ENCODE data around the gene PPP6C. TPM values are rescaled to one million over a fixed set of nuclear protein-coding genes. Genes with fewer than 3 reads are reported as not detected.
"Not testable (repeated sequence)": the region's sequence is repeated elsewhere in the genome, so short reads cannot be mapped to it uniquely, and the experiment has no call there.

The PPP6C gene
- total and polyA plus RNA-seq, 2 experiments from 2014 or later, result 31.9 to 46.4 TPM

DNA sequence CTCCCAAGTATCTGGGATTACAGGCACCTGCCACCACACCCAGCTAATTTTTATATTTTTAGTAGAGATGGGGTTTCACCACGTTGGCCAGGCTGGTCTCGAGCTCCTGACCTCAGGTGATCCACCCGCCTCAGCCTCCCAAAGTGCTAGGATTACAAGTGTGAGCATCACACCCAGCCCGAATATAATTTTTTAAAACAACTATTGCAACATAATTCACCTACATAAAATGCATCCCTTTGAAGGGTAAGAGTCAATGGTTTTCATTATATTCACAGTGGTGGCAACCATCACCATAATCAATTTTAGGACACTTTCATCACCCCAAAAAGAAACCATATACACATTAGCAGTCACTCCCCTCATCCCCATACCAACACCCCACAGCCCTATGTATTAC is 9.8 kb downstream of the PPP6C start:
- ATAC-seq; H3F3A ChIP-seq (replicated peaks; ENCODE audit: low read depth); H3K27ac ChIP-seq (ENCODE audit: low read depth); H3K27me3 ChIP-seq (ENCODE audit: insufficient read depth); H3K9me3 Mint-ChIP-seq; H3K36me3 Mint-ChIP-seq (ENCODE audit: low read depth); H3K4me1 ChIP-seq (ENCODE audit: insufficient read depth); H3K27me3 Mint-ChIP-seq (ENCODE audit: insufficient read depth, low read depth, poor library complexity); H3K27ac Mint-ChIP-seq; H3K4me2 ChIP-seq; H3K4me3 ChIP-seq; H2AFZ ChIP-seq; H3K9me2 ChIP-seq (ENCODE audit: insufficient read depth); DNase-seq (ENCODE audit: low spot score); H3K4me3 Mint-ChIP-seq; H3K36me3 ChIP-seq (ENCODE audit: insufficient read depth): not testable (repeated sequence)
- Histone ChIP-seq H4K20me1 (replicated peaks; ENCODE audit: insufficient read depth) (peaks cover 57% of the 10 kb centered on the region), H3K79me2 (replicated peaks; ENCODE audit: insufficient read depth) (peaks cover 100% of the 10 kb centered on the region)
- peaks cover 16% of the 10 kb centered on the region; the same call in 2 of the 3 replicates for H3K4me1 Mint-ChIP-seq

DNA sequence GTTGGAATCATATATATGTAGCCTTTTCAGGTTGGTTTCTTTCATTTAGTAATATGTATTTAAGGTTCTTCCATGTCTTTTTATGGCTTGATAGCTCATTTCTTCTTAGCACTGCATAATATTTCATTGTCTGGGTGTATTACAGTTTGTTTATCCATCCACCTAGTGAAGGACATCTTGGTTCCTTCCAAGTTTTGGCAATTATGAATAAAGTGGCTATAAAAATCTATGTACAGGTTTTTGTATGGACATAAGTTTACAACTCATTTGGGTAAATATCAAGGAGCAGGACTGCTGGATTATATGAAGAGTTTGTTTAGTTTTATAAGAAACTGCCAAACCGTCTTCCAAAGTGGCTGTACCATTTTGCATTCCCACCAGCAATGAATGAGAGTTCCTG is 11.7 kb downstream of the PPP6C start:
- Mint-ChIP-seq H3K4me1 (peaks cover 10% of the 10 kb centered on the region; the same call in 1 of the 3 replicates), H3K27ac (no peak overlapping the region), H3K4me3 (no peak overlapping the region), H3K27me3 (ENCODE audit: insufficient read depth, low read depth, poor library complexity) (peaks cover 6% of the 10 kb centered on the region), H3K36me3 (ENCODE audit: low read depth) (no peaks in the 10 kb centered on the region; the same call in 2 of the 3 replicates), H3K9me3 (no peaks in the 10 kb centered on the region)
- Histone ChIP-seq H3K4me2 (no peak overlapping the region), H4K20me1 (replicated peaks; ENCODE audit: insufficient read depth) (peaks cover 48% of the 10 kb centered on the region), H3F3A (replicated peaks; ENCODE audit: low read depth) (no peaks in the 10 kb centered on the region), H3K27ac (ENCODE audit: low read depth) (no peak overlapping the region), H3K36me3 (ENCODE audit: insufficient read depth) (no peaks in the 10 kb centered on the region), H3K27me3 (ENCODE audit: insufficient read depth) (no peaks in the 10 kb centered on the region), H2AFZ (no peak overlapping the region), H3K79me2 (replicated peaks; ENCODE audit: insufficient read depth) (peaks cover 100% of the 10 kb centered on the region), H3K4me1 (ENCODE audit: insufficient read depth) (no peaks in the 10 kb centered on the region; the same call in 1 of the 2 replicates), H3K4me3 (no peak overlapping the region), H3K9me2 (ENCODE audit: insufficient read depth) (no peaks in the 10 kb centered on the region)
- DNase-seq (ENCODE audit: low spot score) (no peak), ATAC-seq (no peak)
- TF ChIP-seq ZNF114 (CRISPR knock-in tag; IDR thresholded peaks at IDR 0.05), result no peak
- no peak for TF ChIP-seq POLR2AphosphoS5 (IDR thresholded peaks at IDR 0.05; ENCODE audit: low read depth)
- TF ChIP-seq, protein P1, sequence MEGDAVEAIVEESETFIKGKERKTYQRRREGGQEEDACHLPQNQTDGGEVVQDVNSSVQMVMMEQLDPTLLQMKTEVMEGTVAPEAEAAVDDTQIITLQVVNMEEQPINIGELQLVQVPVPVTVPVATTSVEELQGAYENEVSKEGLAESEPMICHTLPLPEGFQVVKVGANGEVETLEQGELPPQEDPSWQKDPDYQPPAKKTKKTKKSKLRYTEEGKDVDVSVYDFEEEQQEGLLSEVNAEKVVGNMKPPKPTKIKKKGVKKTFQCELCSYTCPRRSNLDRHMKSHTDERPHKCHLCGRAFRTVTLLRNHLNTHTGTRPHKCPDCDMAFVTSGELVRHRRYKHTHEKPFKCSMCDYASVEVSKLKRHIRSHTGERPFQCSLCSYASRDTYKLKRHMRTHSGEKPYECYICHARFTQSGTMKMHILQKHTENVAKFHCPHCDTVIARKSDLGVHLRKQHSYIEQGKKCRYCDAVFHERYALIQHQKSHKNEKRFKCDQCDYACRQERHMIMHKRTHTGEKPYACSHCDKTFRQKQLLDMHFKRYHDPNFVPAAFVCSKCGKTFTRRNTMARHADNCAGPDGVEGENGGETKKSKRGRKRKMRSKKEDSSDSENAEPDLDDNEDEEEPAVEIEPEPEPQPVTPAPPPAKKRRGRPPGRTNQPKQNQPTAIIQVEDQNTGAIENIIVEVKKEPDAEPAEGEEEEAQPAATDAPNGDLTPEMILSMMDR (conservative IDR thresholded peaks at IDR 0.05; ENCODE audit: low read depth in 2 of 2), result no peak
- TF ChIP-seq EZH2 (IDR thresholded peaks at IDR 0.05; ENCODE audit: low read depth, unreplicated experiment), result no peak
- TF ChIP-seq ZNF331 (CRISPR knock-in tag; IDR thresholded peaks at IDR 0.05; ENCODE audit: low read depth), result no peak
- TF ChIP-seq, protein P2, sequence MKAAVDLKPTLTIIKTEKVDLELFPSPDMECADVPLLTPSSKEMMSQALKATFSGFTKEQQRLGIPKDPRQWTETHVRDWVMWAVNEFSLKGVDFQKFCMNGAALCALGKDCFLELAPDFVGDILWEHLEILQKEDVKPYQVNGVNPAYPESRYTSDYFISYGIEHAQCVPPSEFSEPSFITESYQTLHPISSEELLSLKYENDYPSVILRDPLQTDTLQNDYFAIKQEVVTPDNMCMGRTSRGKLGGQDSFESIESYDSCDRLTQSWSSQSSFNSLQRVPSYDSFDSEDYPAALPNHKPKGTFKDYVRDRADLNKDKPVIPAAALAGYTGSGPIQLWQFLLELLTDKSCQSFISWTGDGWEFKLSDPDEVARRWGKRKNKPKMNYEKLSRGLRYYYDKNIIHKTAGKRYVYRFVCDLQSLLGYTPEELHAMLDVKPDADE (IDR thresholded peaks at IDR 0.05), result no peak
- TF ChIP-seq STAT1 (IDR thresholded peaks at IDR 0.05; ENCODE audit: unreplicated experiment), result no peak
- TF ChIP-seq CREB1 (CRISPR knock-in tag; IDR thresholded peaks at IDR 0.05; ENCODE audit: low read depth), result no peak
- no peak for TF ChIP-seq JUNB (IDR thresholded peaks at IDR 0.05; ENCODE audit: unreplicated experiment)
- TF ChIP-seq, protein P3, sequence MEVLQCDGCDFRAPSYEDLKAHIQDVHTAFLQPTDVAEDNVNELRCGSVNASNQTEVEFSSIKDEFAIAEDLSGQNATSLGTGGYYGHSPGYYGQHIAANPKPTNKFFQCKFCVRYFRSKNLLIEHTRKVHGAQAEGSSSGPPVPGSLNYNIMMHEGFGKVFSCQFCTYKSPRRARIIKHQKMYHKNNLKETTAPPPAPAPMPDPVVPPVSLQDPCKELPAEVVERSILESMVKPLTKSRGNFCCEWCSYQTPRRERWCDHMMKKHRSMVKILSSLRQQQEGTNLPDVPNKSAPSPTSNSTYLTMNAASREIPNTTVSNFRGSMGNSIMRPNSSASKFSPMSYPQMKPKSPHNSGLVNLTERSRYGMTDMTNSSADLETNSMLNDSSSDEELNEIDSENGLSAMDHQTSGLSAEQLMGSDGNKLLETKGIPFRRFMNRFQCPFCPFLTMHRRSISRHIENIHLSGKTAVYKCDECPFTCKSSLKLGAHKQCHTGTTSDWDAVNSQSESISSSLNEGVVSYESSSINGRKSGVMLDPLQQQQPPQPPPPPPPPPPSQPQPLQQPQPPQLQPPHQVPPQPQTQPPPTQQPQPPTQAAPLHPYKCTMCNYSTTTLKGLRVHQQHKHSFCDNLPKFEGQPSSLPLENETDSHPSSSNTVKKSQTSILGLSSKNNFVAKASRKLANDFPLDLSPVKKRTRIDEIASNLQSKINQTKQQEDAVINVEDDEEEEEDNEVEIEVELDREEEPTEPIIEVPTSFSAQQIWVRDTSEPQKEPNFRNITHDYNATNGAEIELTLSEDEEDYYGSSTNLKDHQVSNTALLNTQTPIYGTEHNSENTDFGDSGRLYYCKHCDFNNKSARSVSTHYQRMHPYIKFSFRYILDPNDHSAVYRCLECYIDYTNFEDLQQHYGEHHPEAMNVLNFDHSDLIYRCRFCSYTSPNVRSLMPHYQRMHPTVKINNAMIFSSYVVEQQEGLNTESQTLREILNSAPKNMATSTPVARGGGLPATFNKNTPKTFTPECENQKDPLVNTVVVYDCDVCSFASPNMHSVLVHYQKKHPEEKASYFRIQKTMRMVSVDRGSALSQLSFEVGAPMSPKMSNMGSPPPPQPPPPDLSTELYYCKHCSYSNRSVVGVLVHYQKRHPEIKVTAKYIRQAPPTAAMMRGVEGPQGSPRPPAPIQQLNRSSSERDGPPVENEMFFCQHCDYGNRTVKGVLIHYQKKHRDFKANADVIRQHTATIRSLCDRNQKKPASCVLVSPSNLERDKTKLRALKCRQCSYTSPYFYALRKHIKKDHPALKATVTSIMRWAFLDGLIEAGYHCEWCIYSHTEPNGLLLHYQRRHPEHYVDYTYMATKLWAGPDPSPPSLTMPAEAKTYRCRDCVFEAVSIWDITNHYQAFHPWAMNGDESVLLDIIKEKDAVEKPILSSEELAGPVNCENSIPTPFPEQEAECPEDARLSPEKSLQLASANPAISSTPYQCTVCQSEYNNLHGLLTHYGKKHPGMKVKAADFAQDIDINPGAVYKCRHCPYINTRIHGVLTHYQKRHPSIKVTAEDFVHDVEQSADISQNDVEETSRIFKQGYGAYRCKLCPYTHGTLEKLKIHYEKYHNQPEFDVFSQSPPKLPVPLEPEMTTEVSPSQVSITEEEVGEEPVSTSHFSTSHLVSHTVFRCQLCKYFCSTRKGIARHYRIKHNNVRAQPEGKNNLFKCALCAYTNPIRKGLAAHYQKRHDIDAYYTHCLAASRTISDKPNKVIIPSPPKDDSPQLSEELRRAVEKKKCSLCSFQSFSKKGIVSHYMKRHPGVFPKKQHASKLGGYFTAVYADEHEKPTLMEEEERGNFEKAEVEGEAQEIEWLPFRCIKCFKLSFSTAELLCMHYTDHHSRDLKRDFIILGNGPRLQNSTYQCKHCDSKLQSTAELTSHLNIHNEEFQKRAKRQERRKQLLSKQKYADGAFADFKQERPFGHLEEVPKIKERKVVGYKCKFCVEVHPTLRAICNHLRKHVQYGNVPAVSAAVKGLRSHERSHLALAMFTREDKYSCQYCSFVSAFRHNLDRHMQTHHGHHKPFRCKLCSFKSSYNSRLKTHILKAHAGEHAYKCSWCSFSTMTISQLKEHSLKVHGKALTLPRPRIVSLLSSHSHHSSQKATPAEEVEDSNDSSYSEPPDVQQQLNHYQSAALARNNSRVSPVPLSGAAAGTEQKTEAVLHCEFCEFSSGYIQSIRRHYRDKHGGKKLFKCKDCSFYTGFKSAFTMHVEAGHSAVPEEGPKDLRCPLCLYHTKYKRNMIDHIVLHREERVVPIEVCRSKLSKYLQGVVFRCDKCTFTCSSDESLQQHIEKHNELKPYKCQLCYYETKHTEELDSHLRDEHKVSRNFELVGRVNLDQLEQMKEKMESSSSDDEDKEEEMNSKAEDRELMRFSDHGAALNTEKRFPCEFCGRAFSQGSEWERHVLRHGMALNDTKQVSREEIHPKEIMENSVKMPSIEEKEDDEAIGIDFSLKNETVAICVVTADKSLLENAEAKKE (CRISPR knock-in tag; IDR thresholded peaks at IDR 0.05), result no peak
- no peak for TF ChIP-seq NANOG (IDR thresholded peaks at IDR 0.05; ENCODE audit: borderline replicate concordance)
- no peak for TF ChIP-seq EZH2phosphoT487 (IDR thresholded peaks at IDR 0.05; ENCODE audit: unreplicated experiment)
